Amygdala (tissue), 56 donors: Measurements from ENCODE around the gene HNRNPA0.

ENCODE experiments used
- DNase-seq, 56 donors: peaks; one replicate each; lab custom pipeline; 2025; lab: John Stamatoyannopoulos, UW

Gene HNRNPA0

DNA sequence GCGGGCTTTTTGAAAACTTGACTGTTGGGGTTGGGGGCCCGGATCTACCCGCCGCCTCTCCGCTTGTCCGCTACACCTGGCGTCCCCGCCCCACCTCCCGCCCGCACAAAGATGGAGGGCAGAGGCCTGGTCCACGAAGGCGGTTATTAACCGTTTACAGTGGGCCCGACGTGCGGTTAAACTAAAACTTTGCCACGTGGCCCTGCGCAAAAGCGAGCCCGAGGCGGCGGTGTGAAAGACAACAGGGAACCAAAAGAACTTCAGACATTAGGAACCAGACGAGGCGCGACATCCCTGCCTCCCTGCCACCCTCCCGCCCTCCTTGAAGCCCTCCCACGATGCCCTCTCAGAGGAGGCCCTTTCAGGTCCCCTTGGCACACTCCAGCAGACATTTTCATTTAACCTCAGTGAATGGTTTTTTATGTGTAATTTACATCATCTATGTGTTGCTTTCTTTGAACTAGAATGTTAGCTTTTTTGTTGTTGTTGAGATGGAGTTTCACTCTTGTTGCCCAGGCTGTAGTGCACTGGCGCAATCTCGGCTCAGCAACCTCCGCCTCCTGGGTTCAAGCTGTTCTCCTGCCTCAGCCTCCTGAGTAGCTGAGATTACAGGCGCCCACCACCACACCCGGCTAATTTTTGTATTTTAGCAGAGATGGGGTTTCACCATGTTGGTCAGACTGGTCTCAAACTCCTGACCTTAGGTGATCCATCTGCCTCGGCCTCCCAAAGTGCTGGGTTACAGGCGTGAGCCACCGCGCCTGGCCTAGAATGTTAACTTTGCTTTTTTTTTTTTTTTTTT is 999 bp upstream of the HNRNPA0 start:
- DNase-seq, result no peak

DNA sequence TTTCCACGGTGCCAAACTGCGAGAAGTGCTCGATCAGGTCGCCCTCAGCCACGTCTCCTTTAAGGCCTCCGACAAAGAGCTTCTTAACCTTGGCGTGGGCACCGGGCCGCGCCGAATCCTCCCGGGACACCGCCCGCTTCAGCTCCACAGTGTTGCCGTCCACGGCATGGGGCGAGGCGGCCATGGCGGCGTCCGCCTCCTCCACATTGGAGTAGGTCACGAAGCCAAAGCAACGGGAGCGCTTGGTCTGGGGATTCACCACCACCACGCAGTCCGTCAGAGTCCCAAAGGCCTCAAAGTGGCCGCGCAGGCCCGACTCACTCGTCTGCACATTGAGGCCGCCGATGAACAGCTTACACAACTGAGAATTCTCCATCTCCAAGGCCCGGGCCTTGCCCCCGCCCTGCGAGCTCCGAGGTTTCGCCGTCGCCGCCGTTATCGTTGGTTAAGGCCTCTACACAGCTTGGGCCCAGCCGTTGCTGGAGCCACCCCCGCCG is 424 bp downstream of the HNRNPA0 start:
- DNase-seq, result peak in 21 of 56 donors; percentile 42 to 79 (median 65)

- peak in 12 of 56 donors; percentile 22 to 52 (median 42) for DNase-seq
These were observed 1.1 kb downstream of the HNRNPA0 start for GRCh38 chr5:137752905-137753690.

DNA sequence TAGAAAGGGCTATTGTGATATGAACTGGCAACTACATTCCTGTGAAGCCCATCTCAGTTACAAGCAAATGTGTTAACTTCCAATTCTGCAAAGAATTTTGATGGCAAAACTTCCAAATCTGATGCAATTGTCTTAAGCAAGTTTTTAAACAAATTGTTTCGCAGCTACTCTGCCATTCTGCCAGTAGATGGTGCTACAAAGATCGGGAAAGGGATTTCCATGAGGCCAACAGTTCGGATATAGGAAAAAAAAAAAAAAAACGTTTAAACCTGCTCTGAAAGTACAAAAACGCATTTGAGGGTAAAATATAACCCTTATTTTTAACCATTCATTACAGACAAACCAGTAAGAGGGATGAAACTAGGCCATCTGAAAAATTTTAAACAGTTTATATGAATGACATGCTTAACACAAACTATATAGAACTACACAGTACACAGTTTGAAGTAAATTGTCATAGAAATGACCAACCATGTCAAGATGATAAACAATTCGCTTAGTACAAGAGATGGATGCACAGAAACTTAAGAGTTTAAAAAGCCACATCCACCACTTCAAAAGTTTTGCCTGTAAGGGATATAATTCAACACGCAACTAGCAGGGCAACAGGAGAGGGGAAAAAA is 2.2 kb downstream of the HNRNPA0 start:
- peak in 7 of 56 donors; percentile 2 to 61 (median 6) for DNase-seq

GRCh38 chr5:137750436-137750835 is 3.7 kb downstream of the HNRNPA0 start:
- no peak for DNase-seq

DNA sequence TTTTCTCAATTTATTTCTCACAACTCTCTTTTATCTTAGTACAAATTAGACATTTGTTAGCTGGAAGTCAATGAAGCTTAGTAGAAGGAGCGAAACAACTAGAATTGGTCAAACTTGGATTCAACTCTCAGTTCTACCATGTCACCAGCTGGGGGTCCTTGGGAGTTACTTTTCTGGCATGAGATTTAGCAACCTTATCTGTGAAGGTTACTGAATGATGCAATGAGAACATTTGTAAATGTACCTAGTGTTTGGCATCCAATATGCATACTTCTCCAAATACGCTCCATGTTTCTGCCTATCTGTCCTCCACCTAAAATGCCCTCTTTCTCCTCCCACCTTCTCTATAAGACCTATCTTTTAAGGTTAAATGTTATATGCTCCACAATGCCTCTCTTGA is 6.3 kb downstream of the HNRNPA0 start:
- DNase-seq, result no peak

GRCh38 chr5:137743031-137743640 is 11.0 kb downstream of the HNRNPA0 start:
- DNase-seq, result peak in 24 of 56 donors; percentile 2 to 62 (median 24)

DNA sequence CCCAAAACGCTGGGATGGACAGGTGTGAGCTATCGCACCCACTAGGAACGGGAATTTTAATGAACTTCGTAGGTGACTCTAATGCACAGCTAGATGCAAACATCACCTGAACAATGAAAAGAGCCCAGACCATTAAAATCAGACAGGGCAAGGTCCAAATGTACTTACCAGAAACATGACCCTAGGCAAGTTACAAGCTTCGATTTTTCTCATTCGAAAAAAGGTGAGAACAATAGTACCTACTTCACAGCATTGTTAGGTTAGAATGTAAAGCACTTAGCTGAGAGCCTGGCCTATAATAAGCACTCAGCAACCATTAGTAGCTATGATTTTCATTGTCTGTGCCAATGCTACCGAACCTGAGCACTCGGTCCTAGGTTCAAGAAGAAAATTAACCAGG is 12.4 kb downstream of the HNRNPA0 start:
- no peak for DNase-seq

- DNase-seq, result no peak
These were observed 14.4 kb downstream of the HNRNPA0 start for GRCh38 chr5:137739737-137740136.

GRCh38 chr5:137738947-137739346 is 15.2 kb downstream of the HNRNPA0 start:
- DNase-seq, result no peak

GRCh38 chr5:137737349-137738131 is 16.6 kb downstream of the HNRNPA0 start:
- DNase-seq, result no peak

DNA sequence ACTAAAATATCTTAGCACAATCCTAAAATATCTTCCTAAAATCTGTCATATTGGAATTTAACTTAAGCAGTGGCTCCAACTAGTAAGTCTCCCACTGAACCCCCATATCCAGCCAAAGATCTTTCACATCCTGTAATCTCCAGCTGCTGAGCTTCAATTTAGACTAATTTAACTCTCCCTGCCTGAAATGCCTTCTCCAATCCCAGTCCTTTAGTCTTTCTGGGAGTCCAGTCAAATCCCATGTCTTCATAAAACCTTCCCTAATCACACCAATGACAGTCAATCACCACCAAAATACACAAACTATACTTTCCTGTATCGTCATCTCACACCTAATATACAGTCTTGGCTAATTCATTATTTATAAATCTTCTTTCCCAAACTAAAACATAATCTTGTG is 17.7 kb downstream of the HNRNPA0 start:
- no peak for DNase-seq

DNA sequence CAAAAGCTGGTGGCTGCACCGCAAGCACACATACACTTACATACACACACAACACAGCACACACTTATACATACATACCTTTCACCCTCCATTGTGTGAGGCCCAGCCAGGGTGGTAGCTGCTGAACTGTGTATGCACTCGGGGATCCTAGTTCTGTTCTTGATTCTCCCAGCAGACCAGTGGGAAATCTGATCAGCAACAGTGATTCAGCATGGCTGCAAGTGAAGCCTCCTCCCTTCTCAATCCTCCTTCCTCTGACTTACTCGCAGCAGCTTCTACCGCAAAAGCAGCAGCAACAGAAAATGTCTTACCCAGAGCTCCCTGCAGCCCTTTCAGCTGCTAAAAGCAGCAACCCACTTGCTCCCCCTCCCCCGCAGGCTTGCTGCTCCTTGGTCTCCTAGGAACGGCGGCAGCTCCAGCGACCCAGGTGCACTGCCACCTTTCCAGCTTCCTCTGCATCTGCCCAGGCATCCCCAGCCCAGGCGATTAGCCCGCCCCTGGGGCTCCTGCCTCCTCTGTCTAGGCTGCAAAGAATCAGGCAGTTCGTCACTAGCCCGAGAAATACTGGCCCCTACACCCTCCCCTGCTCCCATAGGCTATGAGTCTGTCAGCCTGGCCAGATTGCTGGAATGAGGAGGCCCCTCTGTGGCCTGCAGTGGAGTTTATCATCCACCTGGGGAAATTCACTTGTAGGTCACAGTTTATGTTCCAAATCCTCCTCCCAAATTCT is 18.4 kb downstream of the HNRNPA0 start, which contains the start of gene KLHL3:
Gene KLHL3 (minus strand): TSS at position 535 of the 730 bp plus-strand sequence. CDS start 443 bp downstream, at position 92.
- DNase-seq, result peak in 28 of 56 donors; percentile 8 to 69 (median 32)

DNA sequence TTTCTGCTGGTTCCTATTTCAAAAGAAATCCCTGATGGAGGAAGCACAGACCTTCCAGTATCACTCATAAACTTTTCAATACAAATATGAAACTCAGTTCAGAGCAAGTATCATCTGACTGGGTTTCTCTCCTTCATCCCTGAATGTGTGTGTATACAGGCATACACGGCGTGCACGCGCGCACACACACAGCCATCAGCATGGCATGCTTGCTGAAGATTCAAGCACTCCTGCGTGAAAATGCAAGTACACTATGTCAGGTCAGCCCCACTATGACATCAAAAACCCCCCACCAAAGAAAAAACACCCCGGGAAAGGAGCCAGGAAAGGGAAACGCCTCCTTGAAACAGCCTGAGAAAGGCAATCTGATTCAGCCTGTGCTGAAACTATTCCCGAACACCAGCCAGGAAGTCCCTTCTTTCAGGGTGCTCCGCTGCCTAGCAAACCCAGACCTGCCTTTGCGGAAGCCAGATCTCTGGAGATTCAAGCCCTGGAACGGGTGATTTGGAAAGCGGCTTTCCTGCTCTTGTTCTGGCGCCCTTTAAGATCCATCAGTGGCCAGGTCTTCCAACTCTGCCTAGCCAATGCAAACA is 19.1 kb downstream of the HNRNPA0 start:
- peak in 23 of 56 donors; percentile 13 to 63 (median 30) for DNase-seq

- DNase-seq, result no peak
These were observed 19.8 kb downstream of the HNRNPA0 start for GRCh38 chr5:137734331-137734730.

GRCh38 chr5:137733922-137734321 is 20.2 kb downstream of the HNRNPA0 start:
- DNase-seq, result no peak

DNA sequence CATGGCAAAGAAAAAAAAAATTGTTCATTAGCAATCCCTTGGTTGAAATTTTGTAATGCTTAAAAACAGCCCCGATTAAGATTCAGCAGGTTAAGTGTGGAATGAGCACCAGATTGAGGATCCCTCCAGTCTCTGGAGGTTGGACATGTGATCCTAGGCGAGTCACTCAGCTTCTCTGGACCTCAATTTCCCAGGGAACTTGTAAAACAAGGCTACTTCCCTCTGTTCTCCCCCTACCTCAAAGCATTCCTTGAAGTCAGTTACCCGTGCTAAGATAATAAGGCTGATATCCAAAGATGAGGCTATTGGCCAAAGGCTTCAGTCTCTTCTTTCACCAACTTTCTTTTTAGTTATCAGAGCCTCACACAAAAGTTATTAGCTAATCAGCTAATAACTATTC is 21.2 kb downstream of the HNRNPA0 start:
- no peak for DNase-seq

DNA sequence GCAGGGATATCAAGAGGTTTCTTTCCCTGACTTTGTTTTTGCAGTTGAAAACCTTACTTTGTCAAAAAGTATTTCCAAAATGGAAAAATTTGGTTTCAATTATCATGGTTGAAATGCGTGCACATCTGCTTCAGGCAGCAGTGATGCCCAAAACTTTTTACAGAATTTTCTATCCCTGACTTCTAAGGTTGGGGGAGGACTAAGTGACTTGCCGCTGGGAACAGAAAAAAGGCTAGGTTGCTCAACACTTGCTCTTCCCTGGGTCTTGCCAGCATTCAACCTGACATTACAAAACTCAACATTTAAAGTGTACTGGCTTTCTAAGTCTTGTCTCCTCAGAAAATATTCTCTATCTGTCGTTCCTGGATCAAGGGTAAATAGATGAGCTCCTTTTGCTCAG is 23.0 kb downstream of the HNRNPA0 start:
- no peak for DNase-seq

GRCh38 chr5:137730336-137730735 is 23.8 kb downstream of the HNRNPA0 start:
- no peak for DNase-seq
